ENCODE results near the gene BTBD8. TPM values are rescaled to one million over a fixed set of nuclear protein-coding genes. Genes with fewer than 3 reads are reported as not detected.

Gene BTBD8
- total RNA-seq, 4 donors from 2014 or later, result 3.7 to 15.2 (median 4.5) TPM

DNA sequence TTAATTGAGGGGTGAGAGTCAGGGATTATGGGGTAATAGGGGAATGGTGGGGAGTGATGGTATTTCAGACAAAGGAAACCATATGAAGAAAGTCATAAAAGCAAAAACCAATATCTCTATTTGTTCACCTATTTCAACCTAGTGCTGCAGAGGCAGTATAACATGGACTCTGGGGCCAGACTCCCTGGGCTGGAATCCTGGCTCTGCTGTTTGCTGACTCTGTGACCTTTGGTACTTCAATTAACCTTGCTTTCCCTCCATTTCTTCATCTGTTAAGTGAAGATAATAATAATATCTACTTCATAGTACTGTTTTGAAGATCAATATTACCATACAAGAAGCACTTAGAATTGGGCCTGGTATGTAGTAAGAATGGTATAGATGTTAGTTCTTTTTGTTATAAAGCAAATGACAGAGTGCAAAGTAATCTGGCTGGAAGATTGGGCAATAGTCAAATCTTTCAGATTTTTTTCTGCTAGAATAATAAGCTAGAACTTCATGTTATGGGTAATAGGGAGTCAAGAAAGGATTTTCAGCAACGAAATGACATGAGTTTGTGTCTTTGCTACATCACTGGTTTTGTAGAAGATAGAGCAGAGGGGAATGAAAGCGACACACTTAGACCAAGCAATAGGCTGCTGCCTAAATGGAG lies 41.3 kb upstream of the BTBD8 start:
- DNase-seq, result no peak
- Histone ChIP-seq H3K9me3 (no peaks in the 10 kb centered on the region), H3K4me3 (no peak overlapping the region), H3K4me1 (no peaks in the 10 kb centered on the region), H3K27ac (no peak overlapping the region), H3K36me3 (no peaks in the 10 kb centered on the region), H3K27me3 (no peaks in the 10 kb centered on the region)
- TF ChIP-seq, protein P1, sequence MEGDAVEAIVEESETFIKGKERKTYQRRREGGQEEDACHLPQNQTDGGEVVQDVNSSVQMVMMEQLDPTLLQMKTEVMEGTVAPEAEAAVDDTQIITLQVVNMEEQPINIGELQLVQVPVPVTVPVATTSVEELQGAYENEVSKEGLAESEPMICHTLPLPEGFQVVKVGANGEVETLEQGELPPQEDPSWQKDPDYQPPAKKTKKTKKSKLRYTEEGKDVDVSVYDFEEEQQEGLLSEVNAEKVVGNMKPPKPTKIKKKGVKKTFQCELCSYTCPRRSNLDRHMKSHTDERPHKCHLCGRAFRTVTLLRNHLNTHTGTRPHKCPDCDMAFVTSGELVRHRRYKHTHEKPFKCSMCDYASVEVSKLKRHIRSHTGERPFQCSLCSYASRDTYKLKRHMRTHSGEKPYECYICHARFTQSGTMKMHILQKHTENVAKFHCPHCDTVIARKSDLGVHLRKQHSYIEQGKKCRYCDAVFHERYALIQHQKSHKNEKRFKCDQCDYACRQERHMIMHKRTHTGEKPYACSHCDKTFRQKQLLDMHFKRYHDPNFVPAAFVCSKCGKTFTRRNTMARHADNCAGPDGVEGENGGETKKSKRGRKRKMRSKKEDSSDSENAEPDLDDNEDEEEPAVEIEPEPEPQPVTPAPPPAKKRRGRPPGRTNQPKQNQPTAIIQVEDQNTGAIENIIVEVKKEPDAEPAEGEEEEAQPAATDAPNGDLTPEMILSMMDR (IDR thresholded peaks at IDR 0.05), result no peak
- no peak for TF ChIP-seq POLR2A (IDR thresholded peaks at IDR 0.05)
- intact Hi-C loops (cut with DNase I; ENCODE audit: low total_unique reads), result no loop called here

DNA sequence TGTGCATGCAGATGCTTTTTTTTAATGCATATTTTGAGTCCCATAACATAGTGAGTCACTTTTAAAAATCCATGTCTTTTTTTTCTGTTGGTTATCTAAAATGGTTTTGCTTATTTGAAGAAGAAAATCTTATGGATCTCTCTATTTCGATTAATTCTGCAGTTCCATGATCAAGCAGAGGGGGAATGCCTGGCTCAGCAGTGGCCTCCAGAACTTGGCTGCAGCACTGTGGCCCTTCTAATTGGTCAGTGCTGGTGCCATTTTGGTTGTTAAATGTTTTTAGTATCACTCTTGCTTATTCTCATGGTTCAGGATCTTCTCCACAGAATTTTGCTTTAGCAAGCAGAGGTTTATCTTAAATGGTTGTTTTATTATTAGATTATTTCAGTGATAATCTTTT lies 39.2 kb upstream of the BTBD8 start:
- intact Hi-C loops (cut with DNase I; ENCODE audit: low total_unique reads), result no loop called here
- Histone ChIP-seq H3K27ac (no peak overlapping the region), H3K36me3 (no peaks in the 10 kb centered on the region), H3K4me1 (no peaks in the 10 kb centered on the region), H3K4me3 (no peak overlapping the region), H3K27me3 (no peaks in the 10 kb centered on the region), H3K9me3 (no peaks in the 10 kb centered on the region)
- no peak for TF ChIP-seq POLR2A (IDR thresholded peaks at IDR 0.05)
- TF ChIP-seq, protein P1 (IDR thresholded peaks at IDR 0.05), result no peak
- no peak for DNase-seq

DNA sequence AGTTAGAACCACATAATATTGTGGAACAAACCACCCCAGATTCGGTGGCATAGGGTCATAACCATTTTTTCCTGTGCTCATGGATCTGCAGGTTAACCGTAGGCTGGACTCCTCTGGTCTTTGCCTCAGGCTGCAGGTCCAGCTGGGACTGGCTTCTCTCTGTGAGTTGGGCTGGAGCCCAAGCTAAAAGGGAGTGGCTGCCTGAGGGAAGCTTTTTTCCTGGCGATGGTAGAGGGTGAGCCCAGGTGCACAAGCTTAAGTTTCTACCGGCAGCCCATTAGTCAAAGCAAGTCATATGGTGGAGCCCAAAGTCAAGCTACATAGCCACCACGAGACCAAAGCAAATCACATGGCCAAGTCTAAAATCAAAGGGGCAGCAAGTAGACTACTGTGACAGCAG lies 36.5 kb upstream of the BTBD8 start:
- no peaks in the 10 kb centered on the region for H3K4me1 ChIP-seq
- intact Hi-C loops (cut with DNase I; ENCODE audit: low total_unique reads), result no loop called here
- no peak overlapping the region for H3K27ac ChIP-seq
- DNase-seq, result no peak
- no peaks in the 10 kb centered on the region for H3K9me3 ChIP-seq
- H3K36me3 ChIP-seq, result no peaks in the 10 kb centered on the region
- TF ChIP-seq POLR2A (IDR thresholded peaks at IDR 0.05), result no peak
- TF ChIP-seq, protein P1 (IDR thresholded peaks at IDR 0.05), result no peak
- H3K4me3 ChIP-seq, result no peak overlapping the region
- no peaks in the 10 kb centered on the region for H3K27me3 ChIP-seq

DNA sequence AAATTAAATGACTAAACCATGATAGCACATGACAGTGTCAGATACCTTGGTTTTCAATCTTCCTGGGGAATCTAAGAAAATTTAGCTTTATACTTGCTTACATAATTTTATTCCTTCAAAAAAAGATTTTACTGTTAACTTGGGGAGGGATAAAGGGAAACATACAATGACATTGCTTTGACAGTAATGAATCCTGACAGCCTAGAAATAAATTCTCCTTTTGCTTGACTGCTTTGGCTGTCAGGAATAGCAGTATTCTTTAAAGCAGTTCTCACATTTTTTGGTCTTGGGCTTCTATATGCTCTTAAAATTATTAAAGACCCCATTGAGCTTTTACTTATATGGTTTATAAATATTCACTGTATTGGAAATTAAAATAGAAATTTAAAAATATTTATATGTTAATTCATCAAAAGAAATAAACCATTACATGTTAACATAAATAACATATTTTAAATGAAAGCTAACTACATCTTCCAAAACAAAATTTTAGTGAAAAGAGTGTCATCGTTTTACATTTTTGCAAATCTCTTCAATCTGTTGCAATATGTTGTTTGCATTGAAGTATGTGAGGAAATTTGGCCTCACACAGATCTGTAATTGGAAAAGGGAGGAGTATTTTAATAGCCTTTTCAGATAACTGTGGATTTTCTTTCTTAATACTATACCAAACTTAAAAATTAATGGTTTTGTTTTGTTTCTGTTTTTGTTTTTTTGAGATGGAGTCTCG lies 34.2 kb upstream of the BTBD8 start:
- H3K27me3 ChIP-seq, result no peaks in the 10 kb centered on the region
- no peaks in the 10 kb centered on the region for H3K36me3 ChIP-seq
- no peak overlapping the region for H3K27ac ChIP-seq
- H3K4me3 ChIP-seq, result no peak overlapping the region
- no peaks in the 10 kb centered on the region for H3K9me3 ChIP-seq
- no peak for DNase-seq
- no peak for TF ChIP-seq POLR2A (IDR thresholded peaks at IDR 0.05)
- TF ChIP-seq, protein P1 (IDR thresholded peaks at IDR 0.05), result no peak
- intact Hi-C loops (cut with DNase I; ENCODE audit: low total_unique reads), result no loop called here
- no peaks in the 10 kb centered on the region for H3K4me1 ChIP-seq

DNA sequence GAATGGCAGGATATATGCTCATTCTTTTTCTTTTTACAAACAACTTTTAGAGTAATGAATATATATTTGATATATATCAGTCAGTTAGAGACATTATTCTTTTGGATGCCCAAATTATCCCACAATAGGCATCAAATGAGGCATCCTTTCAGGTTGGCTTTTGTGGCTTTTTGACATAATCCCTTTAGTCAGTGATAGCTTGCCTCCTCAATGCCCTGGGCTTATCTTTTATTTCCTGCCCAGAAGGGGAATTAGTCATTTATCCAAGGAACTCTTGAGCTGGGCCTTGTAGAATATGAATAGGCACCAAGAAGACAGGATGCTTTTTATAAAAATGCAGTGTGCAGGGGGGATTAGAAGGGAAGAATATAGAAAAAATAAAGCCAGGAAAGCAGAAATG lies 28.2 kb upstream of the BTBD8 start:
- Histone ChIP-seq H3K36me3 (no peaks in the 10 kb centered on the region), H3K4me1 (no peaks in the 10 kb centered on the region), H3K27me3 (no peaks in the 10 kb centered on the region), H3K27ac (no peak overlapping the region), H3K9me3 (no peaks in the 10 kb centered on the region), H3K4me3 (no peak overlapping the region)
- intact Hi-C loops (cut with DNase I; ENCODE audit: low total_unique reads), result no loop called here
- TF ChIP-seq POLR2A (IDR thresholded peaks at IDR 0.05), result no peak
- DNase-seq, result no peak
